IMR-90 (cell line): ENCODE measurements around the gene ARHGAP28. TPM values are rescaled to one million over a fixed set of nuclear protein-coding genes. Genes with fewer than 3 reads are reported as not detected.

Source experiments
- ATAC-seq: fragments of 200-7000 bp; cut with Tn5 transposase; 2 replicates; pipeline ENCODE4 v1.9.1; 2020; ENCODE audit warnings: low read depth, mild to moderate bottlenecking, moderate library complexity
- BruUV-seq: library from RNA; stranded (reverse); fragments of 400-500 nt; replicated peaks from 2 replicates; lab custom pipeline; 2021; lab: Mats Ljungman, UMichigan
- CTCF ChIA-PET: fragments of 300-600 bp; formaldehyde crosslinking; extraction: SDS; loops from one replicate; lab custom pipeline; 2021; ENCODE audit warnings: antibody characterized with exemption; lab: Yijun Ruan, JAX
- POLR2A ChIA-PET: fragments of 300-600 bp; sonication (Branson Sonifier 250); formaldehyde crosslinking; loops from one replicate; lab custom pipeline; 2022; ENCODE audit warnings: antibody characterized with exemption; ENCODE audit not compliant: unreplicated experiment; lab: Charles Lee
- DNase-seq: peaks from one replicate; pipeline ENCODE4 v3.0.0; 2013
- H2AFZ ChIP-seq: replicated peaks from 2 replicates; pipeline ENCODE3; 2013; ENCODE audit warnings: low read length, mild to moderate bottlenecking; ENCODE audit not compliant: poor library complexity
- H2AK5ac ChIP-seq: 2 replicates; pipeline ENCODE4 v1.6.1; 2013; ENCODE audit warnings: low read depth, low read length, inconsistent platforms
- H2AK9ac ChIP-seq: replicated peaks from 2 replicates; pipeline ENCODE3; 2013; ENCODE audit warnings: mild to moderate bottlenecking, low read depth, low read length, moderate library complexity; ENCODE audit not compliant: poor library complexity
- H2BK120ac ChIP-seq: 2 replicates; pipeline ENCODE4 v1.6.1; 2013; ENCODE audit warnings: low read depth, low read length, inconsistent platforms
- H2BK15ac ChIP-seq: 3 replicates; pipeline ENCODE4 v1.6.1; 2013; ENCODE audit warnings: low read depth, low read length, inconsistent platforms
- H2BK20ac ChIP-seq: 2 replicates; pipeline ENCODE4 v1.6.1; 2013; ENCODE audit warnings: low read depth, mild to moderate bottlenecking, inconsistent platforms, low read length, moderate library complexity
- H2BK5ac ChIP-seq: 2 replicates; pipeline ENCODE4 v1.6.1; 2013; ENCODE audit warnings: mild to moderate bottlenecking, low read depth, low read length, inconsistent platforms; ENCODE audit not compliant: poor library complexity, severe bottlenecking
- H3K14ac ChIP-seq: replicated peaks from 2 replicates; pipeline ENCODE4 v1.6.1; 2013; ENCODE audit warnings: low read depth, low read length, inconsistent platforms
- H3K18ac ChIP-seq: 2 replicates; pipeline ENCODE4 v1.6.1; 2013; ENCODE audit warnings: low read depth, low read length, control low read depth
- H3K23ac ChIP-seq: 2 replicates; pipeline ENCODE4 v1.6.1; 2013; ENCODE audit warnings: low read depth, low read length, inconsistent platforms
- H3K27ac ChIP-seq: 2 replicates; pipeline ENCODE4 v1.5.1; 2013; ENCODE audit warnings: mild to moderate bottlenecking, control low read depth, low read length; ENCODE audit not compliant: insufficient read depth
- H3K27me3 ChIP-seq: 2 replicates; pipeline ENCODE4 v1.6.1; 2013; ENCODE audit warnings: low read length; ENCODE audit not compliant: control insufficient read depth, insufficient read depth
- H3K36me3 ChIP-seq: 2 replicates; pipeline ENCODE4 v1.6.1; 2013; ENCODE audit warnings: low read length, mixed read lengths; ENCODE audit not compliant: control insufficient read depth, insufficient read depth
- H3K4ac ChIP-seq: 2 replicates; pipeline ENCODE4 v1.6.1; 2013; ENCODE audit warnings: low read depth, low read length, inconsistent platforms
- H3K4me1 ChIP-seq: 2 replicates; pipeline ENCODE4 v1.6.1; 2013; ENCODE audit warnings: low read length, mixed read lengths; ENCODE audit not compliant: control insufficient read depth, insufficient read depth
- H3K4me2 ChIP-seq: 2 replicates; pipeline ENCODE4 v1.6.1; 2013; ENCODE audit warnings: low read depth, mild to moderate bottlenecking, control low read depth, low read length, moderate library complexity
- H3K4me3 ChIP-seq: 2 replicates; pipeline ENCODE4 v1.5.1; 2013; ENCODE audit warnings: low read depth, mild to moderate bottlenecking, control low read depth, low read length, moderate library complexity; ENCODE audit not compliant: insufficient read depth
- H3K56ac ChIP-seq: 2 replicates; pipeline ENCODE4 v1.6.1; 2013; ENCODE audit warnings: low read length, inconsistent platforms; ENCODE audit not compliant: insufficient read depth; ENCODE audit errors: extremely low read depth
- H3K79me1 ChIP-seq, 2 experiments: 2 replicates each; pipeline ENCODE4 v1.6.1; 2013; ENCODE audit warnings: low read length in 2 of 2, inconsistent platforms in 1 of 2, low read depth in 1 of 2
- H3K9ac ChIP-seq: 2 replicates; pipeline ENCODE4 v1.6.1; 2013; ENCODE audit warnings: low read depth, low read length, control low read depth
- H3K9me1 ChIP-seq: 2 replicates; pipeline ENCODE4 v1.6.1; 2013; ENCODE audit warnings: low read length, inconsistent platforms; ENCODE audit not compliant: insufficient read depth
- H3K9me3 ChIP-seq: 2 replicates; pipeline ENCODE4 v1.6.1; 2013; ENCODE audit warnings: low read length; ENCODE audit not compliant: control insufficient read depth, insufficient read depth
- H4K20me1 ChIP-seq: 2 replicates; pipeline ENCODE4 v1.6.1; 2013; ENCODE audit warnings: low read length, inconsistent platforms; ENCODE audit not compliant: insufficient read depth
- H4K5ac ChIP-seq: 2 replicates; pipeline ENCODE4 v1.6.1; 2013; ENCODE audit warnings: mild to moderate bottlenecking, low read depth, low read length, control low read depth
- H4K8ac ChIP-seq, 2 experiments: 2 replicates each; pipeline ENCODE4 v1.6.1; 2013; ENCODE audit warnings: low read depth in 2 of 2, low read length in 2 of 2, control low read depth in 1 of 2, inconsistent platforms in 1 of 2
- H4K91ac ChIP-seq: 2 replicates; pipeline ENCODE4 v1.6.1; 2013; ENCODE audit warnings: low read depth, low read length, inconsistent platforms; ENCODE audit not compliant: insufficient read depth
- BHLHE40 ChIP-seq: fragments of 150-350 bp; IDR thresholded peaks from 2 replicates; pipeline ENCODE4 v1.6.1; 2016; ENCODE audit warnings: mild to moderate bottlenecking, low read depth, low read length
- CHD1 ChIP-seq: IDR thresholded peaks from 2 replicates; pipeline ENCODE4 v1.6.1; 2012; ENCODE audit warnings: low read depth, low read length, improper control_type of control experiment
- MAZ ChIP-seq: IDR thresholded peaks from 2 replicates; pipeline ENCODE4 v1.6.1; 2012; ENCODE audit warnings: low read depth, mild to moderate bottlenecking, low read length, improper control_type of control experiment, moderate library complexity, borderline replicate concordance
- NFE2L2 ChIP-seq: fragments of 150-350 bp; IDR thresholded peaks from 2 replicates; pipeline ENCODE4 v1.6.1; 2016; ENCODE audit warnings: low read depth, mild to moderate bottlenecking, low read length
- POLR2A ChIP-seq: IDR thresholded peaks from 2 replicates; pipeline ENCODE4 v1.6.1; 2012; ENCODE audit warnings: mild to moderate bottlenecking, low read depth, low read length
- RCOR1 ChIP-seq: IDR thresholded peaks from 2 replicates; pipeline ENCODE4 v1.6.1; 2012; ENCODE audit warnings: mild to moderate bottlenecking, low read length, improper control_type of control experiment; ENCODE audit not compliant: insufficient replicate concordance
- WGBS, 2 experiments: methylation state at CpG; one replicate each; pipeline versions ENCODE4 v1.1.5 to v1.1.7; 2013; ENCODE audit warnings: missing lambda C conversion rate in 2 of 2; ENCODE audit not compliant: insufficient read length in 1 of 2; ENCODE audit errors: extremely low coverage in 2 of 2; 5-methylcytosine and 5-hydroxymethylcytosine counted together
- dilution Hi-C: fragments of 300-500 bp; cut with HindIII; formaldehyde crosslinking; loops from one replicate; pipeline ENCODE4 v1.14.3; 2018; ENCODE audit warnings: low sequenced_read_pairs; ENCODE audit not compliant: unreplicated experiment
- in situ Hi-C: fragments of 300-500 bp; cut with MboI; formaldehyde crosslinking; loops from 3 replicates; pipeline ENCODE4 v1.14.3; 2019; ENCODE audit warnings: low sequenced_read_pairs, inconsistent platforms, mixed read lengths
- intact Hi-C: fragments of 100-400 bp; cut with micrococcal nuclease; formaldehyde crosslinking; loops from 2 replicates; pipeline ENCODE4 v1.10.0; 2022
- polyA plus RNA-seq, 3 experiments: library from polyadenylated mRNA; depleted of rRNA; stranded (reverse); fragments of >200 nt; gene quantifications; 2 replicates each; pipeline ENCODE4 v1.2.3, GENCODE V29; 2012; ENCODE audit warnings: low replicate concordance in 1 of 3
- total RNA-seq: library from RNA; depleted of rRNA; stranded (reverse); fragments of >200 nt; gene quantifications from 2 replicates; pipeline ENCODE4 v1.2.3, GENCODE V29; 2012
- TF ChIP-seq, protein P1 (sequence below): fragments of 150-350 bp; IDR thresholded peaks from 2 replicates; pipeline ENCODE4 v1.6.1; 2017; ENCODE audit warnings: mild to moderate bottlenecking, antibody characterized with exemption, low read length, low read depth
- TF ChIP-seq, protein P2 (sequence below): conservative IDR thresholded peaks from 2 replicates; pipeline ENCODE4 v1.5.1; 2012; ENCODE audit warnings: mild to moderate bottlenecking, low read depth, low read length, improper control_type of control experiment

Gene ARHGAP28
- total and polyA plus RNA-seq, 2 of the 4 experiments (the other 2 are of a cell fraction) = 1.8 to 3.8 TPM

DNA sequence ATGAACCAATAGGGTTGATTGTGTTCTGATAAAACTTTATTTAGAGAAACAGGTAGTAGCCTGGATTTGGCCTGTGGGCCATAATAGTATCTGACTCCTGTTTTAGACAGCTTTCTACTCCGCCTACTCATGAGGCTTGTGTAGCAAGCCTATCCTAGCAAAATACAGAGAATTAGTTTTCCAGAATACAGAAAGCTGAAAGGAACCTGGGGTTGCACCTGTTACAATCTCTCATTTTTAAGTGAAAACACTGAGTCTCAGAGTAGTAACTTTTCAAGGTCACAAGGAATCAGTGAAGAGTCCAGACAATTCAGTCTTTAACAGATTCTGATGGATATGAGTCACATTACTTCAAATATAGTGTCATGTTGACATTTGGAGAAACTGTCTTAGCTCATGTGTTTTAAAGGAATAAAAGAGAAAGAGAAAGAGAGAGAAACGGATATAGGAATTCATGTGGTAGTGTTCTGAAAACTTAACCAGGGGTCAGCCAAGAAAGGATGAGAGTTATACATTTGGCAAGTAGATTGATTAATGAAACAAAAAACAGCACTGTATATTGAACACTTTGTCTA, 17.0 kb downstream of the ARHGAP28 start:
- no peak overlapping the region for H4K8ac ChIP-seq
- H2AK9ac ChIP-seq = no peak overlapping the region
- no peak overlapping the region for H3K56ac ChIP-seq
- no peak overlapping the region for H3K23ac ChIP-seq
- H3K18ac ChIP-seq = no peak overlapping the region
- peak overlapping the region; percentile 17; the same call in 1 of the 3 replicates for H2BK15ac ChIP-seq
- no CpG with 5 or more reads among the region's 2 CpGs for WGBS, 2 experiments
- CTCF ChIA-PET = interaction anchor here (0.8 to 0.9 kb wide), 2 partner anchors 9 to 203 kb away, joined by 3 read pairs; no protein-coding TSS in a partner anchor
- POLR2A ChIA-PET = no interaction called here
- H4K5ac ChIP-seq = no peak overlapping the region
- peak overlapping the region; percentile 54; the same call in 1 of the 2 replicates for H3K4me2 ChIP-seq
- 0 out of 2 replicates have a peak overlapping the region, but pooled peaks have one; percentile 2 for H2BK20ac ChIP-seq
- H2BK120ac ChIP-seq = peak overlapping the region; percentile 23
- no peak overlapping the region for H2AFZ ChIP-seq
- dilution Hi-C loops (no loop called here), intact Hi-C loops (loop anchor here (5.0 kb wide), 1 partner anchor 91 kb away; no protein-coding TSS in a partner anchor), in situ Hi-C loops (no loop called here)
- H3K27ac ChIP-seq = no peak overlapping the region
- H3K79me1 ChIP-seq = peaks cover 0 to 7% of the 10 kb centered on the region in 2 experiments; a peak in 1 of 4 replicates
- peaks cover 19% of the 10 kb centered on the region for H3K4me1 ChIP-seq
- peaks cover 3% of the 10 kb centered on the region; the same call in 1 of the 2 replicates for H3K9me1 ChIP-seq
- DNase-seq = peak; percentile 51
- H4K91ac ChIP-seq = no peak overlapping the region; the same call in 1 of the 2 replicates
- H3K27me3 ChIP-seq = no peaks in the 10 kb centered on the region
- no peak for TF ChIP-seq NFE2L2
- no peak for TF ChIP-seq BHLHE40
- TF ChIP-seq, protein P1, sequence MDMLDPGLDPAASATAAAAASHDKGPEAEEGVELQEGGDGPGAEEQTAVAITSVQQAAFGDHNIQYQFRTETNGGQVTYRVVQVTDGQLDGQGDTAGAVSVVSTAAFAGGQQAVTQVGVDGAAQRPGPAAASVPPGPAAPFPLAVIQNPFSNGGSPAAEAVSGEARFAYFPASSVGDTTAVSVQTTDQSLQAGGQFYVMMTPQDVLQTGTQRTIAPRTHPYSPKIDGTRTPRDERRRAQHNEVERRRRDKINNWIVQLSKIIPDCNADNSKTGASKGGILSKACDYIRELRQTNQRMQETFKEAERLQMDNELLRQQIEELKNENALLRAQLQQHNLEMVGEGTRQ = no peak
- no peak for TF ChIP-seq POLR2A
- no peak for TF ChIP-seq RCOR1
- no peak for TF ChIP-seq CHD1
- TF ChIP-seq MAZ = no peak
- TF ChIP-seq, protein P2, sequence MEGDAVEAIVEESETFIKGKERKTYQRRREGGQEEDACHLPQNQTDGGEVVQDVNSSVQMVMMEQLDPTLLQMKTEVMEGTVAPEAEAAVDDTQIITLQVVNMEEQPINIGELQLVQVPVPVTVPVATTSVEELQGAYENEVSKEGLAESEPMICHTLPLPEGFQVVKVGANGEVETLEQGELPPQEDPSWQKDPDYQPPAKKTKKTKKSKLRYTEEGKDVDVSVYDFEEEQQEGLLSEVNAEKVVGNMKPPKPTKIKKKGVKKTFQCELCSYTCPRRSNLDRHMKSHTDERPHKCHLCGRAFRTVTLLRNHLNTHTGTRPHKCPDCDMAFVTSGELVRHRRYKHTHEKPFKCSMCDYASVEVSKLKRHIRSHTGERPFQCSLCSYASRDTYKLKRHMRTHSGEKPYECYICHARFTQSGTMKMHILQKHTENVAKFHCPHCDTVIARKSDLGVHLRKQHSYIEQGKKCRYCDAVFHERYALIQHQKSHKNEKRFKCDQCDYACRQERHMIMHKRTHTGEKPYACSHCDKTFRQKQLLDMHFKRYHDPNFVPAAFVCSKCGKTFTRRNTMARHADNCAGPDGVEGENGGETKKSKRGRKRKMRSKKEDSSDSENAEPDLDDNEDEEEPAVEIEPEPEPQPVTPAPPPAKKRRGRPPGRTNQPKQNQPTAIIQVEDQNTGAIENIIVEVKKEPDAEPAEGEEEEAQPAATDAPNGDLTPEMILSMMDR = no peak
- H2BK5ac ChIP-seq = no peak overlapping the region
- peaks cover 2% of the 10 kb centered on the region; the same call in 1 of the 2 replicates for H3K36me3 ChIP-seq
- no peak overlapping the region for H3K4ac ChIP-seq
- H3K14ac ChIP-seq = no peak overlapping the region
- H2AK5ac ChIP-seq = no peak overlapping the region
- no peak overlapping the region for H3K9ac ChIP-seq
- no peak overlapping the region for H3K4me3 ChIP-seq
- BruUV-seq = no TSS peak
- peaks cover 5% of the 10 kb centered on the region for H3K9me3 ChIP-seq
- H4K20me1 ChIP-seq = no peaks in the 10 kb centered on the region
- ATAC-seq = peak; percentile 20
